ENCODE results near the gene DAB2IP.

DNA sequence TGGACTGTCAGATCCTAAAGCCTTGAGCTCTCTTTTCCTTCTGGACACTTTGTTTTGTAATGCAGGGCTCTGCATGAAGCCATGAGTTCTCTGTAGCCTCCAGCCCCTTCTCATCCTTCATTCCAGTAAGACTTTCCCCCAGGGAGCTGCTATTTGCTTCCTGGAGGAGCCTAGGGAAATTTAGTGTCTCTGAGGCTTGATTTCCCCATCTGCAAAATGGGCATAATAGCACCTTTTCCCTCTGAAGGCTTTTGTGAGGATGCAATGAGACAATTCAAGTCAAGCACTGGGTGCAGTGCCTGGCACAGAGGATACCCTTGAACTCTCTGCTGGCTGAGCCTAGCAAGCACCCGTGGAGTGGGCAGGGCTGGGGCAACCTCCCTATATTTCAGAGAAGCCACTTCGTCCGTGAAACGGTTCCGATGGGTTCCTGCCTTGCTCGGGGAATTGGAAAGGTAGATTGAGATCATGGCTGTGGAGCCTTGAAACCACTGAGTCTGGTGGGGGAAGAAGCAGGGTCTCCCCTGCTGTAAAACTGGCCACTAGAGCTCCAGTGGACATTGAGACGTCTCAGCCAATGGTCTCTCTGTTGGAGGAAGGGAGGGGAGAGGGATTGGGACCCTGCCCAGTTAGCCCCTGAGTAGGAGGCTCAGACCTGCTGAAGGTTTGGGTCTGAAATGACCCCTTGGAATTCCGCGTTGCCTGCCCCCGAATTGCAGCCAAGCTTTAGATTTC is 14.3 kb upstream of the DAB2IP start:
- TF ChIP-seq EZH2 (IDR thresholded peaks at IDR 0.05; ENCODE audit: low read depth) (no peak), CTCF (conservative IDR thresholded peaks at IDR 0.05) (no peak)

All from PC-9 (cell line).